ENCODE data around the gene NTN1.

Gene NTN1

DNA sequence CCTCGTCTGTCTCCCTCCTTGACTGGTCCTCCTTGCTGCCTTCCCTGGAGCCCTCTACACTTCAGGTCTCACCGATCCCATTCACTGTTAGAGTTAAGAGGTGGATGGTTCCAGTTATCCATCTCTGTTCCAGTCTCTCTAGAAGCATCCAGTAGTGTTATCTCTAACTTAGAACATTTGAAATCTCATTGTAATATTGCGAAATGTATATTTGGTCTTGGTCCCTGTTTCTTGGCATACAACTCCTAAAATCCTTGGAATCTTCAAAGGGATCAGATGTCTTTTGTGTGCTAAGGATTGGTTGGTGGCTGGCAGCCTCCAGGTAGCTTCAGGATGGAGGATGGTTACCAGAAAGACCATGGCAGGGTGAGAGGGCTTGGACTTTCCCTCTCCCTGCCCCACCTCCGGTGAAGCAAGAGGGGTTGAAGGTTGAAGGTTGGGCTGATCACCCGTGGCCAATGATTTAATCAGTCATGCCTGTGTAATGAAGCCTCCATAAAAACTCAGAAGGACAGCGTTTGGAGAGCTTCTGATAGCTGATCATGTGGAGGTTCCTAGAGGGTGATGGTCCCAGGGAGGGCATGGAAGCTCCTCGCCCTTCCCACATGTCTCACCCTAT is 59.1 kb downstream of the NTN1 start:
- DNase-seq (ENCODE audit: low spot score), result no peak
- in situ Hi-C loops (cut with MboI; ENCODE audit: low sequenced_read_pairs, unreplicated experiment), result no loop called here
- TF ChIP-seq, protein P1, sequence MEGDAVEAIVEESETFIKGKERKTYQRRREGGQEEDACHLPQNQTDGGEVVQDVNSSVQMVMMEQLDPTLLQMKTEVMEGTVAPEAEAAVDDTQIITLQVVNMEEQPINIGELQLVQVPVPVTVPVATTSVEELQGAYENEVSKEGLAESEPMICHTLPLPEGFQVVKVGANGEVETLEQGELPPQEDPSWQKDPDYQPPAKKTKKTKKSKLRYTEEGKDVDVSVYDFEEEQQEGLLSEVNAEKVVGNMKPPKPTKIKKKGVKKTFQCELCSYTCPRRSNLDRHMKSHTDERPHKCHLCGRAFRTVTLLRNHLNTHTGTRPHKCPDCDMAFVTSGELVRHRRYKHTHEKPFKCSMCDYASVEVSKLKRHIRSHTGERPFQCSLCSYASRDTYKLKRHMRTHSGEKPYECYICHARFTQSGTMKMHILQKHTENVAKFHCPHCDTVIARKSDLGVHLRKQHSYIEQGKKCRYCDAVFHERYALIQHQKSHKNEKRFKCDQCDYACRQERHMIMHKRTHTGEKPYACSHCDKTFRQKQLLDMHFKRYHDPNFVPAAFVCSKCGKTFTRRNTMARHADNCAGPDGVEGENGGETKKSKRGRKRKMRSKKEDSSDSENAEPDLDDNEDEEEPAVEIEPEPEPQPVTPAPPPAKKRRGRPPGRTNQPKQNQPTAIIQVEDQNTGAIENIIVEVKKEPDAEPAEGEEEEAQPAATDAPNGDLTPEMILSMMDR (IDR thresholded peaks at IDR 0.05; ENCODE audit: borderline replicate concordance, control extremely low read depth, extremely low read depth, insufficient read depth, missing control alignments), result no peak

DNA sequence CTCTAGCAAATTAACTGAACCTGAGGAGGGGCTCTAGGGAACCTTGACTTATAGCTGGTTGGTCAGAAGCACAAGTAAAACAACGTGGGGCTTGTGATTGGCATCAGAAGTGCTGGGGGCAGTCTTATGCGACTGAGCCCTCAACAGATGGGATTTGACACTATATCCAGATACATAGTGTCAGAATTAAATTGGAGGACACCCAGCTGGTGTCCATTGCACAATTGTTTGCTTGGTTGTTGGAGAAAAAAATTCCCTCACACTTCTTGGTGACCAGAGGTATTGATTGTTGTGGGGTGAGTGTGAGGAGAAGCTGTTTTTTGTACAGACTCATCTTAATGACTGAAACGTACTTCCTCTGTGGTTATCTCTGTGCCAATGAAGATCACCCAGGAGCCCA is 59.7 kb downstream of the NTN1 start:
- in situ Hi-C loops (cut with MboI; ENCODE audit: low sequenced_read_pairs, unreplicated experiment), result no loop called here
- DNase-seq (ENCODE audit: low spot score), result no peak
- TF ChIP-seq, protein P1 (IDR thresholded peaks at IDR 0.05; ENCODE audit: borderline replicate concordance, control extremely low read depth, extremely low read depth, insufficient read depth, missing control alignments), result no peak

DNA sequence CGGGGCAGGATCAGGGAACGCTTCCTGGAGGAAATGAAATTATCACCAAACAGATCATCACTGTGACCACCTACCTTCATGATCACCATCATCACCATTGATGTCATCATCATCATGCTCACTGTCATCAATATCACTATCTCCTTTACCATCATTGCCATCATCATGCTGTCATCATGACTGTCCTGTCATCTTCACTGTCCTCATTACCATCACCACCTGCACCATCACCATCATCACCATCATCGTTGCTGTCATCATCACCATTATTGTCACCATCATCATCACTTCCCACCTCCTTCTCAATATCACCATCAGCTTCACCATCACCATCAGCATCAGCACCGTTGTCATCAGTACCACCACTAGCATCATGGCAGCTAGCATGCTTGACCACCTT is 65.3 kb downstream of the NTN1 start:
- in situ Hi-C loops (cut with MboI; ENCODE audit: low sequenced_read_pairs, unreplicated experiment), result no loop called here
- DNase-seq (ENCODE audit: low spot score), result no peak
- TF ChIP-seq, protein P1 (IDR thresholded peaks at IDR 0.05; ENCODE audit: borderline replicate concordance, control extremely low read depth, extremely low read depth, insufficient read depth, missing control alignments), result no peak

DNA sequence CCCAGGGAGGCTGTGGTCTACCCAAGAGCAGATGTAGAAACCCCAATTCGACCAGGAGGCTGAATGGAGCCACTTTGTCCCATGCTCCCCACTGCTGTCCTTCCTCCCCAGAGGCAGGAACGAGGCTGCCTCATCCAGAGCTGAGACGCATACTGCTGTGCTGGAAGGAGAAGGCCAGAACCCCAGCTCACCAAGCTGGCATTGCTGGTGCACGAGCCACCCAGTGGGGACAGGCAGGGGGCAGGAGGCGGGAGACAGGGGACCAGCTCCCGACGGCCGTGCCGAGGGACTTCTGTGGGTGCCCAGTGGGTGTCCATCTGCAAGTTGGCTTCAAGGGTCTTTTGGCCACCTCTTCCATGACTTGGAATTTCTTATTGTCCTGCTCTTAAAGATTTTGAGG is 66.6 kb downstream of the NTN1 start:
- in situ Hi-C loops (cut with MboI; ENCODE audit: low sequenced_read_pairs, unreplicated experiment), result no loop called here
- TF ChIP-seq, protein P1 (IDR thresholded peaks at IDR 0.05; ENCODE audit: borderline replicate concordance, control extremely low read depth, extremely low read depth, insufficient read depth, missing control alignments), result no peak
- DNase-seq (ENCODE audit: low spot score), result no peak

DNA sequence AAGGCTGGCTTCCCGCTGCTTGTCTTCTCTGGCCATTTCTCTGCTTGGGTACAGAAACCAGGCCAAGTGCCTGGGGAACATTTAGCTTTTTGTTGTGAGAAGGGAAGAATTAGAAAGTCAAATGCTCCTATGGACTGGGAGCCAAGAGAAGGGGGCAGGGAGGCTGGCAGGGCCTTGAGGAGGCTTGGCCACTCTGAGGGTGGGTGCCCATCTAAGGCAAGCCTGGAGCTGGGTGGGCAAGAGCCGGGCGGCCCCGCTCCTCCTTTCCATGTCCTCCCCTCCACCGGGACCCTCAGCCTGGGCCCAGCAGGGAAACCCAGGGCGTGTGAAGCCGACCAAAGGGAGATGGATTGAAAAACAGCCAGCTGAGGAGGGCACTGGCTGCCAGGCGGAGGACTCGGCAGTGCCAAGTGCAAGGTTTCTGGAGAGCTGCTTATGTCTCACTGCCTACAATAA is 69.4 kb downstream of the NTN1 start:
- TF ChIP-seq, protein P1 (IDR thresholded peaks at IDR 0.05; ENCODE audit: borderline replicate concordance, control extremely low read depth, extremely low read depth, insufficient read depth, missing control alignments), result no peak
- no peak for DNase-seq (ENCODE audit: low spot score)
- in situ Hi-C loops (cut with MboI; ENCODE audit: low sequenced_read_pairs, unreplicated experiment), result no loop called here

DNA sequence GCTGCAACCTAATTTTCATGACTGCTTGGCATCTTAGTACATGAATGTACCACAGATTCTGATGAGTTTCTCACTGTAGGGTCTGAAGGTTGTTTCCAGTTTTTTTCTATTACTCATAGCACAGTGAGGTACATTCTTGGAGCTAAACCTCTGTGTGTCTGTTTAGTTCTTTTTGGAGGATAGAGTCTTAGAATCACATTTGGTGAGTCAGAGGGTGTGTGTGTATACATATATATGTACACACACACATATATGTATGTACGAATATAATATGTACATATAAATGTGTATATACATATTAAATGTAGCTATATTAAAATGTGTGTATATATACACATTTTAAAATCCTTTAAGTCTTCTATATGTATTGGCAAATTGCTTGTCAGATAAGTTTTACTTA is 72.9 kb downstream of the NTN1 start:
- TF ChIP-seq, protein P1 (IDR thresholded peaks at IDR 0.05; ENCODE audit: borderline replicate concordance, control extremely low read depth, extremely low read depth, insufficient read depth, missing control alignments), result no peak
- no peak for DNase-seq (ENCODE audit: low spot score)
- in situ Hi-C loops (cut with MboI; ENCODE audit: low sequenced_read_pairs, unreplicated experiment), result no loop called here
